Measurements from ENCODE around the gene PLCXD1.
"Not testable (repeated sequence)": the region's sequence is repeated elsewhere in the genome, so short reads cannot be mapped to it uniquely, and the experiment has no call there.

The PLCXD1 gene

GRCh38 chrX:337331-337831 is 56.2 kb downstream of the PLCXD1 start:
- DNase-seq, result no peak

- DNase-seq, result no peak
Observed at GRCh38 chrX:338281-338835, 57.2 kb downstream of the PLCXD1 start.

GRCh38 chrX:338836-339400 is 57.7 kb downstream of the PLCXD1 start:
- DNase-seq, result no peak

DNA sequence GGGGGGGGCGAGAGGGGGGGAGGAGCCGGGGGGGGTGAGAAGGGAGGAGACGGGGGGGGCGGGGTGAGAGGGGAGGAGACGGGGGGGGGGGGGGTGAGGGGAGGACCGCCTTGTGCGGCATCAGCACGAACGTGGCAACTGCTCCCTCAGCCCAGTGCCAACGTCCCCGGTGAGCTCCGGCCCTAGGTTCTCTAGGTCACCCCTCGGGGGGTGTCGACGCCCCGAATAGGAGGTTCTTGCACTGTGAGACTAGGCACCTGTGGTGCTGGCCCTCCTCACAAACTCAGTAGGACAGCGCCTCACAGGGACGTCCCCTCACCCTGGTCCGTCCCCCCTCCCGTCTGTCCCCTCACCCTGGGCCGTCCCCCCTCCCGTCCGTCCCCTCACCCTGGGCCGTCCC is 58.9 kb downstream of the PLCXD1 start:
- DNase-seq, result no peak

GRCh38 chrX:340641-341423 is 59.7 kb downstream of the PLCXD1 start:
- no peak for DNase-seq

DNA sequence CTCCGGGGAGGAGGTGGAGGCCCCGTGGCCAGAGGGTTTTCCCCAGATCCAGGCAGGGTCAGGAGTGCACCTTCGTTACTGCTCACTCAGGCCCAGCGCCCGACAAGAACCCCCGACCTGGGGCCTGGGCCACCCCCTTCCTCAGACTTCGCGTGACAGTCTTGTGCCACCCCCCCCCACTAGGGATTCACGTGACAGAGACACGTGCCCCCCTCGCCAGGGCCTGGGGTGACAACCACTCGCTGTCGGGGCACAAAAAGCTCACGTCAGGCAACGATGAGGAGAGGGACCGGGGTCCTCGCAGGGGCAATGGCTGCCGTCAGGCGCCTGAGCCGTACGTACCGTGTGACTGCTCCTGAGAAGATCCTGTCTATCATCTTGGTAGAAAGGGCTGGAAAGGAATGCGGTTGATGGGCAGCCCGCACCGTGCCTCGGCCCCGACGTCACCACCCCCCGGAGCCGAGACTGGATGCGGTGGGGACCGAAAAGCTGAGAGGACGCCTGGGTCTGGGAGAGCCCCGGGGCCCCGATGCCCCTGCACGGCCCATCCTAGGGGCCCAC is 60.4 kb downstream of the PLCXD1 start:
- DNase-seq, result no peak

DNA sequence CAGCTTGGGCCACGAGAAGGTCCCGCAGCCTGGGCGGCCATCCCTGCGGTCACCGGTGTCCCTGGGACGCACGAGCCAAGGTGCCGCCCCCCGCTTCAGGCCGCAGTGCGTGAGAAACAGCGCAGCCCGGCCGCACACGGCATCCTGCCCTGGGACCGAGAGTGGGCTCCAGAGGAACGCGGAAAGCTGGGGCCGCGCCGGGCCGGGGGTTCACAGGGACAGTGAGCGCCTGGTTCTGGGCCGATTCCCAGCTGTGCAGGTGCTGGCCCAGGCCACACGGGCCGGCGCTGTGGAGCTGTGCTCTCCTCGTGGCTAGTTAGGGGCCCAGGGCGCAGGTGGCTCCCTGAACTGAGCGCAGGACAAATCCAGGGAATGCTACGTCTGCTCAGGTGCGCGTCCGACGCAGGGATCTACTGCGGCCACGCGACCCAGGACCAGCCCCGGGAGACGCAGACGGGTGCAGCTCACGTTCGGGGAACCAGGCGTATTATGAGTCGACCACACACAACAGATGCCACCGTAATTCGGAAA is 63.3 kb downstream of the PLCXD1 start:
- no peak for DNase-seq

- DNase-seq, result no peak
Observed at GRCh38 chrX:345020-345925, 64.1 kb downstream of the PLCXD1 start.

GRCh38 chrX:346034-346813 is 65.0 kb downstream of the PLCXD1 start:
- no peak for DNase-seq

GRCh38 chrX:347351-348117 is 66.4 kb downstream of the PLCXD1 start:
- DNase-seq, result no peak

DNA sequence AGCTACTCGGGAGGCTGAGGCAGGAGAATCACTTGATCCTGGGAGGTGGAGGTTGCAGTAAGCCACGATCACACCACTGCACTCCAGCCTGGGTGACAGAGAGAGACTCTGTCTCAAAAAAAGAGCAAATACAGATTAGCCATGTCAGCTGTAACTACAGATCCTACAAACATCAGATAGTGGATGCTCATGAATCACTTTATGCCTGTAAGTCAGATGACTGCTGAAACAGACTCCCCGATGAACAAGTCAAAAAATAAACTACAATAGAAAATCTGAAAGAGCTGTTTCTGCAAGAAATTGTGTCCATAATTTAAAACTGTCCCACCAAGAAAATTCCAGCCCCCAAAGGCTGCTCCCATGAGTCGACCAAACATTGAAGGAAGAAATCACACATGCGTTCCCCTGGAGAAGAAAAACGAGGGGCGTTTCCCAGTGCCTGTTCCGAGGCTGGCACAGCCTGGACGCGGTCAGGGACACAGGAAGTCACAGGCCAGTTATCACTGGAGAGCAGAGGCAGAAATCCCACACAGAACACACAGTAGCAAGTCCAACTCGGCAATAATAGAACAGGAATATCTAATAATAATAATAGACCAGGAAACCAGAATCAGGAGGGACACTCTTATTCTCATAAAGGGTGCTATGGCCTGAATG is 67.4 kb downstream of the PLCXD1 start:
- DNase-seq, result no peak

- no peak for DNase-seq
Observed at GRCh38 chrX:349196-349595, 68.0 kb downstream of the PLCXD1 start.

DNA sequence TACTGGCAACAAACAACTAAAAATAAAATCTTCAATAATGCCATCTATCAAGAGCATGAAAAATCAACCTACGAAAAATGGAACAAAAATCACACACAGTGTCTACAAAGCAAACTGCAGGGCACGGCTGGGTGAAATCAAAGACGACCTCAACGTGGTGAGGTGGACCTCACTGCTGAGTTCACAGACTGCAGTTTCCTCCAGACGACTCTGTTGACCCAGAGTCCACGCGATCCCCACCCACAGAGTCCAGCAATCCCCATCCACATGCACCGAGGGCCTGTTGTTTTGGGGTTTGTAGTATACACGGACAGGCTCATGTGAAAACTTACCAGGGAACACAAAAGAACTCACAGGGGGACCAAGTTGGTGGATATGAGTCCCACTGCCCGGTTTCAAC is 68.5 kb downstream of the PLCXD1 start:
- DNase-seq, result no peak

- no peak for DNase-seq
Observed at GRCh38 chrX:350148-350533, 69.0 kb downstream of the PLCXD1 start.

GRCh38 chrX:350534-351323 is 69.5 kb downstream of the PLCXD1 start:
- DNase-seq, result no peak

DNA sequence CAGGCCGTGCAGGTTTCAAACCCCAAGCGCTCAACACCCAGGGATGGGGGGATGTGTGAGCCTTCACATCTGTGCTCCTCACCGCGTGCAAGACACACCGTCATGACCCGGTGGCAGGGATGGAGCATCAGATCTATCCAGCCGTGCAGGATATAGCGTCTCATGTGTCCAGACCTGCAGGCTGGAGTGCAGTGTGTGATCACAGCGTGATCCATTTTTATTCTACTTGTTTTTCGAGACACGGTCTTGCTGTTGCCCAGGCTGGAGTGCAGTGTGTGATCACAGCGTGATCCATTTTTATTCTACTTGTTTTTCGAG is 70.1 kb downstream of the PLCXD1 start:
- not testable (repeated sequence) for DNase-seq

DNA sequence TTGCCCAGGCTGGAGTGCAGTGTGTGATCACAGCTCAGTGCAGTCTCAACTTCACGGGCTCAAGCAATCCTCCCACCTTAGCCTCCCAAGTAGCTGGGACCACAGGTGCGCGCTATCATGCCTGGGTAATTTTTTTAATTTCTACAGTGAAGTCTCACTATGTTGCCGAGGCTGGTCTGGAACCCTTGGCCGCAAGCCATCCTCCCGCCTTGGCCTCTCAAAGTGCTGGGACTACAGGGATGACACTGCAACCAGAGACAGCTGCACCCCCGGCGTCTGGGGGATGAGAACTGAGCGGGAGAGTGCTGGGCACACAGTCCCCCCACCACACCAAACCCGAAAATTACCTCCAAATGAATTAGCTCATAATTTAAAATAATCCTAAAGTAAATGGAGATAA is 70.6 kb downstream of the PLCXD1 start:
- no peak for DNase-seq

- DNase-seq, result no peak
Observed at GRCh38 chrX:352181-352580, 71.0 kb downstream of the PLCXD1 start.

- DNase-seq, result no peak
Observed at GRCh38 chrX:352582-353314, 71.6 kb downstream of the PLCXD1 start.
